Left ventricle myocardium inferior (tissue), 1 donor: Measurements from ENCODE around the gene S100A2. TPM values are rescaled to one million over a fixed set of nuclear protein-coding genes. Genes with fewer than 3 reads are reported as not detected.
"Not testable (repeated sequence)": the region's sequence is repeated elsewhere in the genome, so short reads cannot be mapped to it uniquely, and the experiment has no call there.

Experiments used
- DNase-seq: peaks from one replicate; pipeline ENCODE4 v3.0.0-alpha.2; 2020
- H3K27ac ChIP-seq: fragments of 200-600 bp; replicated peaks from 2 replicates; pipeline ENCODE4 v1.8.0; 2021
- H3K27me3 ChIP-seq: fragments of 200-600 bp; 2 replicates; pipeline ENCODE4 v1.8.0; 2021; ENCODE audit warnings: low read depth
- H3K36me3 ChIP-seq: fragments of 200-600 bp; 2 replicates; pipeline ENCODE4 v1.8.0; 2021
- H3K4me1 ChIP-seq: fragments of 200-600 bp; 2 replicates; pipeline ENCODE4 v1.8.0; 2021
- H3K4me3 ChIP-seq: fragments of 200-600 bp; 2 replicates; pipeline ENCODE4 v1.8.0; 2021; ENCODE audit warnings: mild to moderate bottlenecking, moderate library complexity
- H3K9me3 ChIP-seq: fragments of 200-600 bp; replicated peaks from 2 replicates; pipeline ENCODE4 v1.8.0; 2021
- CTCF ChIP-seq: fragments of 200-600 bp; IDR thresholded peaks from 2 replicates; pipeline ENCODE4 v1.8.0; 2021; ENCODE audit warnings: antibody characterized with exemption, mild to moderate bottlenecking, borderline replicate concordance
- intact Hi-C: fragments of 100-400 bp; cut with micrococcal nuclease; formaldehyde crosslinking; loops from one replicate; pipeline ENCODE4 v1.11.0; 2022
- total RNA-seq: library from RNA; stranded (reverse); fragmentation: NEBNext Ultra II Directional; extraction: Animal tissue kit (Norgen Biotek cat#: 25700); gene quantifications from one replicate; pipeline ENCODE4 v1.2.1, GENCODE V29; 2021
- donor health status: DM: no; HTN: yes; CAD: no; lungs with severe emphysema.

Gene S100A2
- total RNA-seq, 1 donor from 2014 or later = 2.7 TPM

GRCh38 chr1:153527023-153527682 is 38.5 kb downstream of the S100A2 start:
- H3K27ac ChIP-seq = no peak overlapping the region
- no peaks in the 10 kb centered on the region for H3K36me3 ChIP-seq
- intact Hi-C loops = no loop called here
- no peak for TF ChIP-seq CTCF
- no peak overlapping the region for H3K4me3 ChIP-seq
- H3K27me3 ChIP-seq = no peaks in the 10 kb centered on the region
- DNase-seq = no peak
- H3K4me1 ChIP-seq = peaks cover 21% of the 10 kb centered on the region
- H3K9me3 ChIP-seq = no peaks in the 10 kb centered on the region

GRCh38 chr1:153526132-153526543 is 39.5 kb downstream of the S100A2 start:
- H3K4me1 ChIP-seq = peaks cover 20% of the 10 kb centered on the region
- no peaks in the 10 kb centered on the region for H3K36me3 ChIP-seq
- DNase-seq = no peak
- no peak overlapping the region for H3K4me3 ChIP-seq
- no peak for TF ChIP-seq CTCF
- H3K27me3 ChIP-seq = no peaks in the 10 kb centered on the region
- H3K9me3 ChIP-seq = no peaks in the 10 kb centered on the region
- H3K27ac ChIP-seq = no peak overlapping the region
- intact Hi-C loops = no loop called here

GRCh38 chr1:153525088-153525728 is 40.4 kb downstream of the S100A2 start:
- no peak for DNase-seq
- Histone ChIP-seq H3K4me1 (peaks cover 20% of the 10 kb centered on the region), H3K4me3 (no peak overlapping the region), H3K27ac (peak overlapping the region; percentile 16), H3K36me3 (no peaks in the 10 kb centered on the region), H3K27me3 (no peaks in the 10 kb centered on the region), H3K9me3 (no peaks in the 10 kb centered on the region)
- TF ChIP-seq CTCF = no peak
- intact Hi-C loops = no loop called here

GRCh38 chr1:153522353-153523048 is 43.1 kb downstream of the S100A2 start:
- H3K27me3 ChIP-seq, H3K4me3 ChIP-seq, intact Hi-C loops, H3K36me3 ChIP-seq, DNase-seq, H3K9me3 ChIP-seq, H3K27ac ChIP-seq: not testable (repeated sequence)
- peaks cover 20% of the 10 kb centered on the region for H3K4me1 ChIP-seq

GRCh38 chr1:153521808-153522207 is 43.8 kb downstream of the S100A2 start:
- H3K9me3 ChIP-seq, H3K4me3 ChIP-seq, H3K36me3 ChIP-seq, H3K27me3 ChIP-seq, H3K27ac ChIP-seq, intact Hi-C loops, DNase-seq: not testable (repeated sequence)
- peaks cover 17% of the 10 kb centered on the region for H3K4me1 ChIP-seq

- Histone ChIP-seq H3K4me1 (peaks cover 11% of the 10 kb centered on the region), H3K9me3 (no peaks in the 10 kb centered on the region), H3K27ac (no peak overlapping the region), H3K4me3 (no peak overlapping the region), H3K27me3 (no peaks in the 10 kb centered on the region), H3K36me3 (no peaks in the 10 kb centered on the region)
- no peak for TF ChIP-seq CTCF
- DNase-seq = no peak
- intact Hi-C loops = no loop called here
Observed at GRCh38 chr1:153520818-153521476, 44.7 kb downstream of the S100A2 start.

- H3K4me3 ChIP-seq, H3K27me3 ChIP-seq, H3K36me3 ChIP-seq, intact Hi-C loops, H3K9me3 ChIP-seq, H3K27ac ChIP-seq, DNase-seq: not testable (repeated sequence)
- H3K4me1 ChIP-seq = peaks cover 11% of the 10 kb centered on the region
Observed at GRCh38 chr1:153520137-153520691, 45.4 kb downstream of the S100A2 start.
